ENCODE results near the gene TNIK.

TNIK gene

GRCh38 chr3:171379961-171380483, 80.2 kb downstream of the TNIK start:
- Histone ChIP-seq H3K79me1 (replicated peaks; ENCODE audit: low read length, poor library complexity, severe bottlenecking) (peaks cover 30% of the 10 kb centered on the region), H3K18ac (ENCODE audit: low read depth in 1 of 2, low read length in 2 of 2) (peak overlapping the region in 1 of 2 experiments; percentile 30), H3K9ac (ENCODE audit: low read length) (no peak overlapping the region), H3K4me3 (ENCODE audit: insufficient read depth in 1 of 2, low read depth in 1 of 2, low read length in 2 of 2) (no peak overlapping the region), H4K91ac (ENCODE audit: low read length) (peak overlapping the region; percentile 36), H3K4me1 (ENCODE audit: control insufficient read depth, insufficient read depth, low read depth, low read length) (peaks cover 14% of the 10 kb centered on the region), H3K27ac (ENCODE audit: low read length, poor library complexity, severe bottlenecking) (no peak overlapping the region), H3K27me3 (ENCODE audit: control insufficient read depth in 1 of 2, insufficient read depth in 1 of 2, low read length in 2 of 2) (no peaks in the 10 kb centered on the region), H3K4ac (ENCODE audit: low read depth in 1 of 2, low read length in 2 of 2) (no peak overlapping the region), H2BK5ac (ENCODE audit: low read depth, low read length, poor library complexity, severe bottlenecking) (no peak overlapping the region), H2BK15ac (ENCODE audit: low read depth, poor library complexity, severe bottlenecking) (no peak overlapping the region), H2BK120ac (ENCODE audit: low read depth, low read length) (no peak overlapping the region), H3K14ac (ENCODE audit: low read length in 2 of 2) (no peak overlapping the region), H3K36me3 (ENCODE audit: control insufficient read depth in 1 of 2, insufficient read depth in 2 of 2, low read depth in 1 of 2, low read length in 2 of 2) (no peaks in the 10 kb centered on the region), H3K4me2 (ENCODE audit: low read length, poor library complexity, severe bottlenecking) (no peak overlapping the region), H3K9me3 (ENCODE audit: control insufficient read depth, low read length) (no peaks in the 10 kb centered on the region), H4K8ac (ENCODE audit: low read length) (no peak overlapping the region), H2BK12ac (ENCODE audit: low read length in 2 of 2) (no peak overlapping the region), H3K23ac (ENCODE audit: low read length in 2 of 2) (no peak overlapping the region), H2AK5ac (ENCODE audit: low read length, severe bottlenecking) (no peak overlapping the region), H2AFZ (ENCODE audit: low read depth, low read length) (no peak overlapping the region)
- no peak for DNase-seq
- WGBS: 72% methylated on average over 6 of the region's 8 CpGs

GRCh38 chr3:171379281-171379680, 80.9 kb downstream of the TNIK start:
- Histone ChIP-seq H3K79me1 (replicated peaks; ENCODE audit: low read length, poor library complexity, severe bottlenecking) (peaks cover 29% of the 10 kb centered on the region), H3K9me3 (ENCODE audit: control insufficient read depth, low read length) (no peaks in the 10 kb centered on the region), H3K23ac (ENCODE audit: low read length in 2 of 2) (no peak overlapping the region), H3K4me3 (ENCODE audit: insufficient read depth in 1 of 2, low read depth in 1 of 2, low read length in 2 of 2) (no peak overlapping the region), H3K14ac (ENCODE audit: low read length in 2 of 2) (no peak overlapping the region), H2BK12ac (ENCODE audit: low read length in 2 of 2) (no peak overlapping the region), H3K4me2 (ENCODE audit: low read length, poor library complexity, severe bottlenecking) (no peak overlapping the region), H2AK5ac (ENCODE audit: low read length, severe bottlenecking) (no peak overlapping the region), H3K27me3 (ENCODE audit: control insufficient read depth in 1 of 2, insufficient read depth in 1 of 2, low read length in 2 of 2) (no peaks in the 10 kb centered on the region), H2BK15ac (ENCODE audit: low read depth, poor library complexity, severe bottlenecking) (no peak overlapping the region), H3K27ac (ENCODE audit: low read length, poor library complexity, severe bottlenecking) (peak overlapping the region; percentile 16), H3K9ac (ENCODE audit: low read length) (no peak overlapping the region), H3K36me3 (ENCODE audit: control insufficient read depth in 1 of 2, insufficient read depth in 2 of 2, low read depth in 1 of 2, low read length in 2 of 2) (no peaks in the 10 kb centered on the region), H3K4ac (ENCODE audit: low read depth in 1 of 2, low read length in 2 of 2) (no peak overlapping the region), H3K18ac (ENCODE audit: low read depth in 1 of 2, low read length in 2 of 2) (no peak overlapping the region), H2BK5ac (ENCODE audit: low read depth, low read length, poor library complexity, severe bottlenecking) (no peak overlapping the region), H4K8ac (ENCODE audit: low read length) (no peak overlapping the region), H3K4me1 (ENCODE audit: control insufficient read depth, insufficient read depth, low read depth, low read length) (peaks cover 14% of the 10 kb centered on the region), H2BK120ac (ENCODE audit: low read depth, low read length) (no peak overlapping the region), H4K91ac (ENCODE audit: low read length) (no peak overlapping the region), H2AFZ (ENCODE audit: low read depth, low read length) (no peak overlapping the region)
- 14% methylated on average over 1 of the region's 1 CpG for WGBS
- DNase-seq: no peak

- Histone ChIP-seq H2BK120ac (ENCODE audit: low read depth, low read length) (no peak overlapping the region), H4K8ac (ENCODE audit: low read length) (no peak overlapping the region), H3K79me1 (replicated peaks; ENCODE audit: low read length, poor library complexity, severe bottlenecking) (peaks cover 29% of the 10 kb centered on the region), H2BK5ac (ENCODE audit: low read depth, low read length, poor library complexity, severe bottlenecking) (no peak overlapping the region), H2BK15ac (ENCODE audit: low read depth, poor library complexity, severe bottlenecking) (no peak overlapping the region), H3K4me1 (ENCODE audit: control insufficient read depth, insufficient read depth, low read depth, low read length) (peaks cover 13% of the 10 kb centered on the region), H3K36me3 (ENCODE audit: control insufficient read depth in 1 of 2, insufficient read depth in 2 of 2, low read depth in 1 of 2, low read length in 2 of 2) (no peaks in the 10 kb centered on the region), H2BK12ac (ENCODE audit: low read length in 2 of 2) (no peak overlapping the region), H3K4me3 (ENCODE audit: insufficient read depth in 1 of 2, low read depth in 1 of 2, low read length in 2 of 2) (no peak overlapping the region), H3K9ac (ENCODE audit: low read length) (no peak overlapping the region), H2AFZ (ENCODE audit: low read depth, low read length) (no peak overlapping the region), H3K4me2 (ENCODE audit: low read length, poor library complexity, severe bottlenecking) (no peak overlapping the region), H4K91ac (ENCODE audit: low read length) (no peak overlapping the region), H3K18ac (ENCODE audit: low read depth in 1 of 2, low read length in 2 of 2) (no peak overlapping the region), H3K4ac (ENCODE audit: low read depth in 1 of 2, low read length in 2 of 2) (no peak overlapping the region), H3K14ac (ENCODE audit: low read length in 2 of 2) (no peak overlapping the region), H3K9me3 (ENCODE audit: control insufficient read depth, low read length) (no peaks in the 10 kb centered on the region), H3K27ac (ENCODE audit: low read length, poor library complexity, severe bottlenecking) (peak overlapping the region; percentile 6), H3K27me3 (ENCODE audit: control insufficient read depth in 1 of 2, insufficient read depth in 1 of 2, low read length in 2 of 2) (no peaks in the 10 kb centered on the region), H3K23ac (ENCODE audit: low read length in 2 of 2) (no peak overlapping the region), H2AK5ac (ENCODE audit: low read length, severe bottlenecking) (no peak overlapping the region)
- WGBS: 98% methylated on average over 5 of the region's 5 CpGs
- no peak for DNase-seq
These were observed 81.6 kb downstream of the TNIK start for GRCh38 chr3:171378586-171378985.

GRCh38 chr3:171377859-171378258, 82.3 kb downstream of the TNIK start:
- H2BK12ac ChIP-seq (ENCODE audit: low read length in 2 of 2): no peak overlapping the region
- H3K4ac ChIP-seq (ENCODE audit: low read depth in 1 of 2, low read length in 2 of 2): no peak overlapping the region
- H3K9ac ChIP-seq (ENCODE audit: low read length): no peak overlapping the region
- H3K9me3 ChIP-seq (ENCODE audit: control insufficient read depth, low read length): no peaks in the 10 kb centered on the region
- no peak overlapping the region for H2BK5ac ChIP-seq (ENCODE audit: low read depth, low read length, poor library complexity, severe bottlenecking)
- H2AFZ ChIP-seq (ENCODE audit: low read depth, low read length): no peak overlapping the region
- no peaks in the 10 kb centered on the region for H3K36me3 ChIP-seq (ENCODE audit: control insufficient read depth in 1 of 2, insufficient read depth in 2 of 2, low read depth in 1 of 2, low read length in 2 of 2)
- peak overlapping the region; percentile 63 for H2AK5ac ChIP-seq (ENCODE audit: low read length, severe bottlenecking)
- H3K4me3 ChIP-seq (ENCODE audit: insufficient read depth in 1 of 2, low read depth in 1 of 2, low read length in 2 of 2): no peak overlapping the region
- no peak overlapping the region for H3K23ac ChIP-seq (ENCODE audit: low read length in 2 of 2)
- no peaks in the 10 kb centered on the region for H3K27me3 ChIP-seq (ENCODE audit: control insufficient read depth in 1 of 2, insufficient read depth in 1 of 2, low read length in 2 of 2)
- DNase-seq: no peak
- peaks cover 24% of the 10 kb centered on the region for H3K79me1 ChIP-seq (replicated peaks; ENCODE audit: low read length, poor library complexity, severe bottlenecking)
- 100% methylated on average over 1 of the region's 1 CpG for WGBS
- H3K4me2 ChIP-seq (ENCODE audit: low read length, poor library complexity, severe bottlenecking): no peak overlapping the region
- no peak overlapping the region for H3K27ac ChIP-seq (ENCODE audit: low read length, poor library complexity, severe bottlenecking)
- H3K4me1 ChIP-seq (ENCODE audit: control insufficient read depth, insufficient read depth, low read depth, low read length): peaks cover 12% of the 10 kb centered on the region
- H3K18ac ChIP-seq (ENCODE audit: low read depth in 1 of 2, low read length in 2 of 2): no peak overlapping the region
- no peak overlapping the region for H3K14ac ChIP-seq (ENCODE audit: low read length in 2 of 2)
- H2BK120ac ChIP-seq (ENCODE audit: low read depth, low read length): no peak overlapping the region
- H4K91ac ChIP-seq (ENCODE audit: low read length): no peak overlapping the region
- no peak overlapping the region for H2BK15ac ChIP-seq (ENCODE audit: low read depth, poor library complexity, severe bottlenecking)
- no peak overlapping the region for H4K8ac ChIP-seq (ENCODE audit: low read length)
